ENCODE results near the gene DIPK1A.

Gene DIPK1A

DNA sequence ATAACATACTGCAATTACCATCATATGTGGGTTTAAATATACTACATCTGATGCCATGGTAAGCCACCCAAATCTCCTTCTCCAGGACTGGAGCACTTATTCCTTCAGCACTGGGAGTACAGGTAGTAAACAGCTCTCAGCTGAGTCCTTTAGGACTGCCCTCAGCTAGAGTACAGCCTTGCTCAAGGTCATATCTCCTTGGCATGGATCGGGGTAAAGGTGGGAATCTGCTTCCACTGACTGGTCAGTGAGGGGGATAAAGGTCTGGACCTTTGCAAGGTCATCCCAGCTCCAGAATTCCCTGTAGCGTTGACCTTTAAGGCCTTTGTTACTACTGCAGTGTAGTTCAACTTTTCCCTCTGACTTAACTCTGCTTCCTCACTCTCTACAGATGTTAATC lies 90.7 kb downstream of the DIPK1A start:
- DNase-seq, result no peak

DNA sequence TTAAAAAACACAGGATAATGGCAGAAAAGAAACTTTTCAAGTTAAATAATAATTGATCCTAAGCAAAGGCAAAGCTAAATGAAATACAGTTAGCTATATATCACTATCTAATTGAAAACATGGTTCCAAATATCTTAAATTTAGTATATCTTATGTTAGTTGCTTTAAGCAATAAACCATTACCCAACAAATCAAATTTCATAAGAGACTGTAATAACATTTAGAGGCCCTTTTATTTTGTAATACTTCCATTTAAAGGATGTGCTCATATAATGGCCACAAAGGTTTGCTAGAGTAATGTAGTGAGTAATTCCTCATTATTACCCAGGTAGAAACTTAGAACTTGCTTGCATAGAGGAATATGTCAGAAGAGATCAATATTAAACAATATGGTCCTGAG lies 97.1 kb downstream of the DIPK1A start:
- no peak for DNase-seq

DNA sequence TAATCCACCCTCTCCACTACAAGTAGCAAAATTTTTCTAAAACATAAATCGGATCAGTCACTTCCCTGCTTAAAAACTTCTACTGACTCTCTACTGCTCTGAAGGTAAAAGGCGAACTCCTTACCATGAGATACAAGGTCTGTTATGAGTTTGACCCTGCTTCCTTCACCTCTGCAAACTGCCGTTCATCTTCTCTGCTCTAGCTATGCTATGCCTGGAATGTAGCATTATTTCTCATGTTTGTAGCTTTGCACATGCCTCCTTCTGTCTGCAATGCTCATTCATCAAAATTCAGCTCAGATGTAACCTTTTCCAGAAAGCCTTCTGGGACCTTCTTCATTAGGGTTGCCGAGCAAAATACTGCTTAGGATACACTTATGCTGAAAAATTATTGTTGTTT lies 98.7 kb downstream of the DIPK1A start:
- no peak for DNase-seq

- no peak for DNase-seq
Measured at GRCh38 chr1:92859400-92860039, 101.7 kb downstream of the DIPK1A start.

DNA sequence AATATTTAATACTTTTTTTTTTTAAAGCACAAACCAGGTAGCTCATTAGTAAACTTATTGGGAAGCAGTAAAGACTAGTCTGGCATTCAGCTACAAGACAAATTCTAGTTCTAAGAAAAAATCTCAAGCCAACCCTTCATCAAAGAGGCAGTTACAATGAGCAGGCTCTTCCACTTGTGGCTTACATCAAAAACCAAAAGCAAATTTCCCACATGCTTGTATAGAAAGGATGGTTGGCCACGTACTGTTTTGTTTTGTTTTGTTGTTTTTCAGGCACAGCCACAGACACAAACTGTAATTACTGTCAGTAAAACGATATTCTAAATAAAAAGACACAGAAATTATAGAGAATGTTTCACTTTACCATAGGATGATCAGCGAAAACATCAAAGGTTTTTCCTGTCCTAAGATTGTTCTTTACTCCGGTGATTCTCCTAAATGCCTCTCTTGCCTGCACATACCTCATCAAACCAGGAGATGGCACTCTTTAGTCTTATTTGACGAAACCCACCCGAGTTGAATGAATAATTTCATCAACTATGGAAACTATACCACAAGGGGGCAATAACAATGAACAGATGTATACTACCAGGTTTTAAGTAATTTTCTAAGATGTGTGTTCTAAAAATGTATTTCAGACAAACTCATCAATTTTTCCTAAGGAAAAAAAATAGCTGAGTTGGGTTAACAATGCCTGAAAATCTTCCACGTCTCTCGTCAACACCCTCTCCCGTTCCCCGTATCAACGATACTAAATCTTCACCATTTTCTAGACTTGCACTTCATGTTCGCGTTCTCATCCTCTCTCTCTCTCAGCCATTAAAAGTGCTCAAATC lies 102.5 kb downstream of the DIPK1A start:
- peak; percentile 45 for DNase-seq

DNA sequence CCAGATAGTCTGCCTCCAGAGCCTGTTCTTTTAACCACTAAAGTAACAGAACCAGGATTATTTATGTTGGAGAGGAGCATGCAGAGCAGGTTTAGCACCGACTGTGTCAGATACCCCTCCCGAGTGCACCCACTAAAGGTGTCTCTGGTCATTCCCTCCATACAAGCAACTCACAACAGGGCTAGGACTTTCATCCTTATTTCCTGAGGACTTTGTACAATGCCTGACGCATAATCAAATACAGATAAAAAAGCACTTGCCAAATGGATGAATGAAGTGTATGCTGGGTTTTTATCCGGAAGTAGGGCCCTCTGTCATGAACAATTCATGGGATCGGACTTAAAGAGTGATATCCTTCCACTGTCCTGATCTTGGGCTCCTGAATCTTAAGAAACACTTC lies 103.4 kb downstream of the DIPK1A start:
- DNase-seq, result no peak

DNA sequence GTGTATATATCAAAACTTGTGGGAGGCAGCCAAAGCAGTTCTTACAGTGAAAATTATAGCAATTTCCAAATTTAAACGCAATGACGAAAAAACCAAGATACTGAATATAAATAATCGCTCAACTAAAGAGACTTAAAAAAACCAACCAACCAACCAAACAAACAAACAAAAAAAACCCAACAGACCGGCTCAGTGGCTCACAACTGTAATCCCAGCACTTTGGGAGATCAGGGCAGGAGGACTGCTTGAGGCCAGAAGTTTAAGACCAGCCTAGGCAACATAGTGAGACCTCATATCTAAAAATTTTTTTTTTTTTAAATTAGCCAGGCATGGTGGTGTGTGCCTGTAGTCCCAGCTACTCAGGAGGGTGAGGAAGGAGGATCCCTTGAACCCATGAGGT lies 106.0 kb downstream of the DIPK1A start:
- DNase-seq, result no peak

- no peak for DNase-seq
Measured at GRCh38 chr1:92854101-92854785, 107.0 kb downstream of the DIPK1A start.

GRCh38 chr1:92853299-92853698 lies 108.0 kb downstream of the DIPK1A start:
- no peak for DNase-seq

DNA sequence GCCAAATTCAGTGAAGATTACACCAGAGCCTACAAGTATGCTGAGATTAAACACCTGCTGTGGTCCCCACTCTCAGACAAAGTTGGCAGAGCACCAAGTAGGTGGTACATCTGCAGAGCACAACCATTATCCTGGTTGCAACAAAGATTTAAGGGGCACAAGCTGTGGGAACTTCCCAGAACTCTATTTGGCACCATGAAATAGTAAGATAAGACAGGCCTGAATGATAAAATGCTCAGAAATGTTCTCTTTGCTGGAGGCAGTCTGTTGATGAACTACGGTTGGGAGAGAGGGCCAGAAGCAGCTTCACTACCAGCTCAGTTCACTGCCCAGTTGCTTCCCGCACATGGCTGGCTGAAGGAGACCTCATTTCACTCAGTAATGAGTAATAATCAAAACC lies 109.5 kb downstream of the DIPK1A start:
- no peak for DNase-seq

- DNase-seq, result no peak
Measured at GRCh38 chr1:92850019-92850418, 111.2 kb downstream of the DIPK1A start.

DNA sequence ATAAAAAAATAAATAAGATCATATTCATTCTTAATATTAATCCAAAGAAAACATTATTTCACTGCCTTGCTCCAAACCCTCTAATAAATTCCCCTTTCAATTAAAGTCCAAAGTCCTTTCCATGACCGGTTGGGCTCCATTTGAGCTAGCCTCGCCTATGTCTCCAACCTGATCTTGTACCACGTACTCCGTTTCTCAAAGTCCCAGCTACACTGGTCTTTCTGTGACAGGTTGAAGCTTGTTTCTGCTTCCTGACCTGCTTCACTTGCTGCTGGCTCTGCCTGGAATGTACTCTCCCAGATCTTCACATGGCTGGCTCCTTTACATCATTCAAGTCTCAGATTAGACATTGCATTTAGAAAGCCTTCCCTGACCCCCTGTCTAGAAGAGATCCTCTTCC lies 113.1 kb downstream of the DIPK1A start:
- DNase-seq, result no peak

DNA sequence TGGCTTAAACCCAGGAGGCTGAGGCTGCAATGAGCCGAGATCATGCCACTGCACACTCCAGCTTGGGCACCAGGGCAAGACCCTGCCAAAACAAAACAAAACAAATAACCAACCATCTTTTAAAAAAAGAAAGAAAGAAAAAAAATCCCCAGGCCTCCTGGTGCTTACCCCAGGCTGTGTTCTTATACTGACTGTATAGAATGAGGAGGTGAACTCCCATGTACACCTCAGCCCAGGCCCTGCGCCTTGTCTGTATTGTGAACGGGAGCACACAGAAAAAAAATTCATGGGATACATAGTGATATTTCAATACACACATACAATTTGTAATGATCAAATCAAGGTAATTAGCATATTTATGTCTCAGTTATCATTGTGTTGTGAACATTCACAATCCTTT lies 115.4 kb downstream of the DIPK1A start:
- DNase-seq, result no peak

DNA sequence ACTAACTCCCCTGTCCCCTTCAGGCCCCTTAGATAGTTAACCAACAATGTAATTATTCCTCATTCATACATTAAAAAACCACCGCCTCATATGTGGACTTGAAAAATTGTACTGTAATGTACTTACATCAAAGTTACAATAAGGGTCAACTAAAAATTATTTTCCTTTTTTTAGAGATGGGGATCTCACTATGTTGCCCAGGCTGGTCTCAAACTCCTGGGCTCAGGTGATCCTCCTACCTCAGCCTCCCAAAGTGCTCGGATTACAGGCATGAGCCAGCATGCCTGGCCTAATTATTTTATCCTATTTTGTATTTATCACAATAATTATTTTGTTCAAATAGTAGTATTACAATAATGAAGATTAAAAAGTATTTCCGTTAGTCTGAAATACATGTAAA lies 116.8 kb downstream of the DIPK1A start:
- no peak for DNase-seq

GRCh38 chr1:92843429-92844352 lies 117.6 kb downstream of the DIPK1A start:
- no peak for DNase-seq

GRCh38 chr1:92843046-92843423 lies 118.2 kb downstream of the DIPK1A start:
- DNase-seq, result no peak

- DNase-seq, result no peak
Measured at GRCh38 chr1:92842082-92843045, 118.9 kb downstream of the DIPK1A start.

DNA sequence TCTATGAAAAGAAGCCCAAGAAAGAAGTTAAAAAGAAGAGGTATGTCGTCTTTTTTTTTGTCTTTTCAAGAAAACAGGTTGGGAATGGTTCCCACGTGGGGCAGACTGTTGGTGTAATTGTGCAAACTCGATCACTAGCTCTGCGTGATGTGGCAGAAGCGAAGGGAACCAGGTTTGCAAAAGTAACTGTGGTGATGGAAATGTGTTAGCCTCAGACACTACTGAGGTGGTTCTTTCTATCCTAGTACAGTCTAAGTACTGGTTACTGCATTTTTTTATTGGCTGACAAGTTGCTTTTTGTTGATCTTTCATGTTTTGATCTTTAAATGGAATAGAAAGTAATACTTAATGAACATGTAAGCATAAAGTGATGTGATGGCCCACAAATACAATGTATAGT lies 120.7 kb downstream of the DIPK1A start:
- no peak for DNase-seq

DNA sequence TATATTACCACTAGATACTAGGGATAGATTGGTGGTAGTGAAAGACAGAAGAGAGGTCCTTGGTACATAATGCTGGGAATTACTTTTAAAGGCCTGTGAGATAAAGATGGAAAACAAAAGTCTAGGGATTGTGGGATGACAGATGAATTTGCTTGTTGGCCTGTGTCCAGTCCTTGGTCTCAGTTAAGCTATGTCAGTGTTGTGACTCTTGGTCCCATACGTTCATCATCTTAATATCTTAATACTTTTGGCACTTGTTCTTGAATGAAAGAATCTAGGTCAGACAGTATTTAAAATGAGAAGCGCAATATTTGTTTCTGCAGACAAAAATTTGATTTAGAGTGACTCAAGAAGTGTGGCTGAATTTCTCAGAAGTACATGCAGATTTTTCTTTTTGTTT lies 121.8 kb downstream of the DIPK1A start:
- no peak for DNase-seq

DNA sequence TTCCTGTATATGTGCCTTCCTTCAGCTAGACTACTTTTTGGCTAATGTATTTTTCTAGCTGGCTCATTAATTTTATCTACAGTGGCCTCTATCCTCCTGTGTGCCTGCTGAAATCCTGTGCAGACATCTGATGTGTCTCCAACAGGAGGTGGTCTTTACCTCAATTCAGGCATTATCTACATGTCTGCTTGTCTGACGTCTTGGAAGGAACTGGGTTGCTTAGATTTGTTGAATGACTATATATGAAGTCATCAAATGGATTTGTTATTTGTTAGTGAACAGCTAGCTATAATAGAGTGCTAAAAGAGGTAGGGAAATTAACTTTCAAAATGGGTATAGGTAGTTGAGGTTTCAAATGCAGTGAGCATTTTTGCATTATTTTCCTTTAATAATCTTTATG lies 122.7 kb downstream of the DIPK1A start:
- DNase-seq, result no peak

GRCh38 chr1:92837062-92837461 lies 124.2 kb downstream of the DIPK1A start:
- no peak for DNase-seq

DNA sequence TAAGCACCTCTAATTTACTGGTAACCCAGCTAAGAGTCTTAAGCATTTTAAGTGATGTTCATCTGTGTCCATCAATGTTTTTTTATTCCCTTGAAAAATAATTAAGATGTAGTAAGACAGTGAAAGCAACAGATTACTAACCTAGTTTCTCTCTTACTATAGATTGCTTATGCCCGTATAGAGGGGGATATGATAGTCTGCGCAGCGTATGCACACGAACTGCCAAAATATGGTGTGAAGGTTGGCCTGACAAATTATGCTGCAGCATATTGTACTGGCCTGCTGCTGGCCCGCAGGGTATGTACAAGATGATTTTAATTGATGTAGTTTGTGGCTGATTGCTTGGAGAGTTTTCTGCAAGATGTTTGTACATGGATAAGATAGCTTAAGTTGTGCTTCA lies 126.6 kb downstream of the DIPK1A start:
- no peak for DNase-seq
